CD4-positive, alpha-beta T cell treated with Interleukin-12 subunit alpha and Interleukin-12 subunit beta, for 1 hour (primary cell): Measurements from ENCODE around the gene CSTB.

Source experiments
- DNase-seq: peaks from one replicate; pipeline ENCODE4 v3.0.0-alpha.2; 2020

Gene CSTB

GRCh38 chr21:43766734-43767497 is 9.2 kb downstream of the CSTB start:
- DNase-seq: no peak

- DNase-seq: no peak
Observed at GRCh38 chr21:43764576-43765495, 11.3 kb downstream of the CSTB start.

GRCh38 chr21:43763901-43764523 is 12.1 kb downstream of the CSTB start:
- no peak for DNase-seq

DNA sequence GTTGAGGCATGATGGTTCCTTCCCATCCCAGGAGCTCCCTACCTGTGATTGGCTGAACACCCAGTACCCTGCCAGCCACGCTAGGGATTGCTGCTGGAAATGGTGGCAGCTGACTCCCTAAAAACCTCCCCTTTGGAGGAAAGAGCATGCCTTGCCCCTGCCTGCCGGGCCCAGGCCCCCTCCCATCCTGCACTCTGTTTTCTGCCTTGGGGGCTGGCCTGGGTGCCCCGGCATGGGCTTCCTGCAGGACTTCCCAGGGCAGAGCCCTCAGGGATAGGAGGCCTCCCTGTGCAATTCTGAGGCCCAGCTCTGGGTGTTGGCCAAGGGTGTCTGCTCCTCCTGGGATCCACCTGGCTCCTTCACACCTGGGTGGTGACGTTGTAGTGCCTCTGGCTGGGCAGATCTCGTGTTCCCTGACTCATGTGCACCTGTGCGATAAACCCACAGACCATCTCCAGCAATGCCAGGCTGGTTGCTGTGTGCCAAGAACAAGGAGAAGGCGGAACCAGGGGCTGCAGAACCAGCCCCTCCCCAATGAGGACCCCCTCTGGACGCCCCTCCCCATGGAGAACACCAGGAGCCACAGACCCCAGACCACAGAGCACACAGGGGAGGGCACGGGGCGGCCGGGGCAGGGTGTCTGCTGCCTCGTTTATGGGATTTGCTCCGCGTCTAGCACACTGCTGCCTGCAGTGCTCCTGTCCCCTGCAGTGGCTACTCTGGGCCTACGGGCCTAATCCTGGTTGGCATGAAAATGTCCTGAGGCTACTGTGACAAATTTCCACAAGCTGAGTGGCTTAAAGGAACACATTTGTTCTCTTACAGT is 13.6 kb downstream of the CSTB start:
- DNase-seq: no peak

- DNase-seq: no peak
Observed at GRCh38 chr21:43761886-43762285, 14.2 kb downstream of the CSTB start.

- DNase-seq: no peak
Observed at GRCh38 chr21:43760391-43760958, 15.6 kb downstream of the CSTB start.

DNA sequence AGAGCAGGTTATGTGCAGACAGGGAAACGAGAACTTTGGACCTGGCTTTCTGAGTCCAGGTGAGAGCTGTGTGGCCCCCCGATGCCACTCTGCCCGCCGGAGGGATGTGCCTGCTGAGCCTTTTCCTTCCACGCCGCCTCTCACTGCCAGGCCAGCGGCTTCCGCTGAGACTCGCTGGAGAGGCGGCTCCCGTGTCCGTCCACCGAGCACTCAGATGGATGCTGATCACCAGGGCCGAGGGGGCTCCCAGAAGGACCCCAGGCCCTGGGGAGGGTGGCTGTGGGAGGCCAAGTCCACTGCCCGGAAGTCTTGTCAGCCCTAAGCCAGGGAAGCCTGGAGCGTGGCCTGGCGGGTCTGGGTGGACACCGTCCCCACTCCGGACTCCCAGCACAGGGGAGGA is 16.5 kb downstream of the CSTB start:
- no peak for DNase-seq

DNA sequence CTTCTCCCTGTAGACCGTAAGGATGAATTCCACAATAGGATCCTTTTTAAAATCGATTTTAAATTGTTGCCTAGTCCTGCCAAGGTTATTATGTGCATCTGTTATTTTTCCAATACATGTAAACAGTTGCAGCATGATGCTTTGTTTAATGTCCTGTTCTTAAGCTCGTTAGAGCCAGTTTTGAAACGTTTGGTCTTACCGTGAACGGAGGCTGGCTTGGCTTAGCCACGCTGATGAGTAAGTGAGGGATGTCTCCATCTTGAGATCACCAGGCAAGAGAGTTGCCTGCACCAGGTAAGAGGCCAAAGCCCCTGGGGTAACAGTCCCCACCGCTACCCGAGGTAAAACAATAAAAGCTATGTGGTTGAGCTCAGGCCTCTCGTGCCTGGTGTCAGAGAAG is 17.3 kb downstream of the CSTB start:
- no peak for DNase-seq

- no peak for DNase-seq
Observed at GRCh38 chr21:43758111-43758641, 17.9 kb downstream of the CSTB start.

GRCh38 chr21:43757601-43758000 is 18.5 kb downstream of the CSTB start:
- DNase-seq: no peak

DNA sequence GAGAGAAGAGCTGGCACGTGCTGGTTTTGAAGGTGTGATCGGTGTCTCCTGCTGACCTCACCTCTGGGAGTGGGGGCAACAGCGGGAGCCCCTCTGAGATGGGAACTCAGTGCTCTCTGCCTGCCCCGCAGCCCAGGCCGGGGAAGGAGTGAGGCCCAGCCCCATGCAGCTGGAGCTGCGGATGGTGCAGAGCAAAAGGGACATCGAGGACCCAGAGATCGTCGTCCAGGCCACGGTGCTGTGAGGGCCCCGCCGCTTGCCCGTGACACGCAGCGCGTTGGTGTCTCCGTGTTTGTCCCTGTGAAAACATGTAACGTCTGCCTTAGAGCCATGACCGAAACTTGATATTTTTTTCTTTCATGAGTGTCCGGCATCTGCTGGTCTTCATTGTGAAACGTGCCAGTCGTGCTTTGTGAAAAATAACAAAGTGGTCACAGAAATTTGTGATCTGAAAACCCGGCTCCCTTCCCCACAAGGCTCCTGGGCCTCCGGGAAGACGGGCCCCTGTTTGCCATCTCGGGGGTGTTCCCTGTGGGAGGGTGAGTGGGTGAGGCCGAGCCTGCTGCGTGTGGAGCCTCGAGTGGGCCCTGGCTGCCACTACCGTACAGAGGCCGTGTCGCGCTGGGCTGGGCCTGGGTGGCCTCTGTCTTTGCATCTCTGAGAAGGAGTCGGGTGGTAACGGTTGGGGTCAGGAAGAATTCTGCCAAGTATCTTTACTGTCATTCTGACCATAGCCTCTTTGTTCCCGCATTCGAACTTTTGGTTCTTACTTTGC is 20.1 kb downstream of the CSTB start:
- DNase-seq: no peak

GRCh38 chr21:43754948-43755781 is 20.9 kb downstream of the CSTB start:
- DNase-seq: no peak

DNA sequence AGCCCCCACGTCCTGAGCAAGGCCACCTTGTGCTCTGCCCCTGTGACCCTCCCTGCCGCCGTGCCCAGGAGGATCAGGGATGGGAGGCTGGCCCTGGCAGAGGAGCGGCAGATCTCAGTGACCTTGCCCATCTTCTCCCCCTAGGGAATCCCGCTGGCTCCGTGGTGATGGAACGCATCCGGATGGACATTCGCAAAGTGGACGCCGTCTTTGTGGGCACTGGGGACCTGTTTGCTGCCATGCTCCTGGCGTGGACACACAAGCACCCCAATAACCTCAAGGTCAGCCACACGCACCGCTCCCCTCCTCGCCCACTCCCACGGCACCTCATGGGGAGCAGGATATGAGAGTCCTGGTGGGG is 22.7 kb downstream of the CSTB start:
- DNase-seq: no peak

DNA sequence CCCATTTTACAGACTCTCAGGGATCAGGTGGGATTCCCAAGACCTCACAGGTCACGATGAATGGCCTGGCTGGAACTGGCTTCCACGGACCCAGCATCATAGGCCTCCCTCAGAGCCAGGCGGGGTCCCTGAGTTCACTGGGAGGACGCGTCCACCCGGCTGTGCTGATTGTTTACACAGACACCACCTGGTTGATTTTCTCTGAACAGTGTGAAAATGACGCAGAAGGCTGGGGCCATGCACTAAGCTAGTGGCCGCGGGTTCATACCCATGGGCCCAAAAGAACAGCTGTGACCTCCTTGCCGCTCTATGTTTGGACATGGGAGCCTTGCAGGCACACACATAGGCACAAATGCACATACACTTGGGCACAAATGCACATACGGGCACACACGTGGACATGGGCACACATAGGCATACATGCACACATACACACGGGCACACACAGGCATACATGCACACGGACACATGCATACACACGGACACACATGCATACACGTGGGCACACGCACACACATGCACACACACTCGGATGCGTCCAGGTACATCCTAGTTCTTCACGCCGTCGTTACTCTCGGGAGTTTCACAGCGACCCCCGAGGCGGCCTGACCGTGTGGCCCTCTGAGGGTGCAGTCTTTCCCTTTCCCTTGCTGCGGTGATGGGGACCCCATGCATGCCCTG is 23.2 kb downstream of the CSTB start:
- DNase-seq: no peak

- no peak for DNase-seq
Observed at GRCh38 chr21:43751955-43752591, 24.0 kb downstream of the CSTB start.

GRCh38 chr21:43750339-43751033 is 25.6 kb downstream of the CSTB start:
- DNase-seq: no peak

GRCh38 chr21:43749651-43750262 is 26.4 kb downstream of the CSTB start:
- no peak for DNase-seq

DNA sequence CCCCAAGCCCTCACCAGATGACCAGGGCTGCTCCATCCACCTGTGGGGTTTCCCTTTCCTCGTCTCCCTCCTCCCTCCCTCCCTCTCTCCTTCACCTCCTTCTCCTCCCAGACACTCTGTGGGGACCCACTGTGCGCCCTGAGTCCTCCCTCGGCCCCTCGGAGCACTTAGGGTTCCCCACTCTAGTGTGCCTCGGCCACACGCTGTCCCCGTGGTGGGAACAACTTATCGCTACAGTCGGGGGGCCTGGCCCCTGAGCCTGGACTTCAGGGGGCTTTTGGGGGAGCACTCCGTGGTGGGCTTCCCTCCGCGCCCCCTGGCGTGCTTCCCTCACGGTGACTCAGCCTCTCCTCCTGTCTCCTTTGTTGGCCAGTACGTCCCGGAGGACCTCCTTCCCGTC is 27.5 kb downstream of the CSTB start:
- no peak for DNase-seq
